SK-MEL-5 (cell line): ENCODE data around the gene HIP1. TPM values are rescaled to one million over a fixed set of nuclear protein-coding genes. Genes with fewer than 3 reads are reported as not detected.
"Not testable (repeated sequence)": the region's sequence is repeated elsewhere in the genome, so short reads cannot be mapped to it uniquely, and the experiment has no call there.

Experiments
- DNase-seq: peaks from one replicate; pipeline ENCODE4 v3.0.0-alpha.2; 2016; ENCODE audit warnings: low read depth, low spot score
- in situ Hi-C: cut with HindIII; loops from 2 replicates; pipeline ENCODE4 v1.10.0; 2016; ENCODE audit warnings: low sequenced_read_pairs, high pct_unique_total_duplicates, low pct_unique_long_range_greater_than_20kb
- small RNA-seq, 2 experiments: library from RNA; depleted of rRNA; stranded (forward); fragments of <200 nt; gene quantifications; one replicate each; pipeline ENCODE3, GENCODE V24; 2014
- total RNA-seq: library from RNA; depleted of rRNA; stranded (reverse); fragments of >200 nt; shearing (Covaris generic); gene quantifications from 2 replicates; pipeline ENCODE4 v1.2.3, GENCODE V29; 2014; rRNA removed

The HIP1 gene
- total RNA-seq, 1 experiment from 2014 or later, result 44.5 TPM

DNA sequence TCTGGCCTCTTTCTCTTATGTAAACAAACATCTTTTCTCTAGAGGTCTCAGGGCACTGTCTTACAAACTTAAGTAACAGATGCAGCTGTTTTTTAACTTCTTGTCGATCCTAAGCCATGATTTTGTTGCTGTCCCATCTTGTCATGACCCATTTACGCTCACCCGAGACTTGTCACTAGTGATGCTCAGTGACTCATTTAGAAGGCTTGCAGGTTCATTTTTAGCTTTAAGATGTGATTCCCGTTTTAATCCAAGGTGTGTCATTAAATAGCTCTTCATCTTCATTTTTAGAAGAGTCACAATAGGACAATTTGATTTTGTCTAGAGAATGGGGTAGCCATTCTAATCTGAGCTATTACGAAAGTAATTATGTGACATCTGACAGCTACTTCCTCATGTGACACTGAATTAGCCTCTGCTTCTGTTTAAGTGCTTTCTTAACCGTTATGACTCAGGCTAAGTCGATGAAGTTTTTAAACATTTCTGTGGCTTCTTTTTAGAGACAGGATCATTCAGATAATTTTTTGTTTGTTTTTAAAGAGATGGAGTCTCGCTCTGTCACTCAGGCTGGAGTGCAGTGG, 203.9 kb downstream of the HIP1 start:
- peak; percentile 64 for DNase-seq
- in situ Hi-C loops, result no loop called here

DNA sequence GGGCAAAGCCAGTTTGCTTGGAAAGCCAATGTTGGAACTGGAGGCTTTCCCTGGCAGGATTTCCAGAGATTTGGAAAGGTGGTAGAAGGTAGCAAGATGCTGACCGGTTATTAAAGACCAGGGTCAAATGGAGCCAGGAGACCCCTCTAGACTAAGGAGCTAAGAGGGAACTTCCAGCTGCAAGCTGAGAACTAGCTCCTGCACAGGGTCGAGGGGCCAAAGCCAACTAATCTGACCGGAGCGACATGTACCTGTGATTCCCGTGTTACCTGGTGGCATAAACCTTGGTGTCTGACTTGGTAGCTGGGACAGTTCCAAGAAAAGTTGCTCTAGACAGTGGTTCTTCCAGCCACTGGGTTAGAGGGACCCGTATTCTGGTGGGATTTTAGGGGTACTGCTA, 204.8 kb downstream of the HIP1 start:
- DNase-seq, result no peak
- in situ Hi-C loops, result no loop called here

DNA sequence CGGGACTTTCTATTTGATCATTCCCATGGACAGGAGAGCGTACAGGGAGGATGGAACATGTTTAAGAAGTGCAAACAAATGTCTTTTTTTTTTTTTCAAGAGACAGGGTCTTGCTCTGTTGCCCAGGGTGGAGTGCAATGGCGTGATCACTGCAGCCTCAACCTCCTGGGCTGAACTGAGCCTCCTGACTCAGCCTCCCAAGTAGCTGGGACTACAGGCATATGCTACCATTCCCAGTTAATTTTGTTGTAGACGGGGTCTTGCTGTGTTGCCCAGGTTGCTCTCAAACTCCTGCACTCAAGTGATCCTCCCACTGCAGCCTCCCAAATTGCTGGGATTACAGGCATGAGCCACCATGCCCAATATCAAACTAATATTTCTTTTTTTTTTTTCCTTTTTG, 206.1 kb downstream of the HIP1 start:
- no peak for DNase-seq
- in situ Hi-C loops, result no loop called here

DNA sequence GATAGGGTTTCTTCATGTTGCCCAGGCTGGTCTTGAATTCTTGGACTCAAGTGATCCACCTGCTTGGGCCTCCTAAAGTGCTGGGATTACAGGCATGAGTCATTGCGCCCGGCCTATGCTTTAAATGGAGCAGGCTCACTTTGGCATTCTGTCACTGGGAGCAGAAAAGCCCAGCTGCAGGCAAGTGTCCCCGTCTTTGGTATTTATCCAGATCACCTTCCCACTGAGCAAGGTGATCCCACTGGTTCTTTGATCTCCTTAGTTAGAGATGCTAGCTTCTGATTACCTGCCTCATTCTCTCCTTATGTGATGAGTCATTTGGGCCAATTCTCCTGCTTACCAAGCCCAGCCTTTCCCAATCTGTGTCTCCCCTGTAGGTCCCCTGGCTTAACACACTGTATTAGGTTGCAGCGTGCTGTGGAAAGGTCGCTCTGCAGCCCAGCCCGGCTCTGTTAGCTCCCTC, 207.4 kb downstream of the HIP1 start:
- DNase-seq, result no peak

DNA sequence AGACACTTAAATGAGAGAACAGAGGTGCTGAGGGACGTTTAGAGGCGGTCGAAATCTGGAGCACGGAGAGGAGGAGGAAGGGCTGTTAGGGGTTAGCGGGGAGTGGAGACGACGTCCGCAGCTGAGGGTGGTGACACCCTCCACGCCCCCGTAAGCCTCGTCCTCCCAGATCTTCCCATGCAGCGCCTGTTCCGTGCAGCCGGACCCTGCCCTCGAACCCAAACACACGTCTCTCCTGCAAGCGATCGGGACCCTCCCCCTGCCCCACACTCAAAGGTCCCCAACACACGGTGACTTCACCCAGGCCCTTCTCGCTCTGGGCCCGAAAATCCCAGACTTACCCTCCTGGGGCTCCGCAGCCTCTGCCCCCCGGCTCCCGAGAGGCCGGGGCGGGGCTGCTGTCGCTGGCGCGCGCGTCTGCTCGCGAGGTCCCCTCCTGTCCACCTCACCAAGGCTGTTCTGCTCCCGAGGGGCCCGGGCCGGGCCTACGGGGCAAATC, 211.5 kb downstream of the HIP1 start:
- in situ Hi-C loops, DNase-seq: not testable (repeated sequence)

More for the DNA sequence above, 207.4 kb downstream of the HIP1 start:
- in situ Hi-C loops, result no loop called here

DNA sequence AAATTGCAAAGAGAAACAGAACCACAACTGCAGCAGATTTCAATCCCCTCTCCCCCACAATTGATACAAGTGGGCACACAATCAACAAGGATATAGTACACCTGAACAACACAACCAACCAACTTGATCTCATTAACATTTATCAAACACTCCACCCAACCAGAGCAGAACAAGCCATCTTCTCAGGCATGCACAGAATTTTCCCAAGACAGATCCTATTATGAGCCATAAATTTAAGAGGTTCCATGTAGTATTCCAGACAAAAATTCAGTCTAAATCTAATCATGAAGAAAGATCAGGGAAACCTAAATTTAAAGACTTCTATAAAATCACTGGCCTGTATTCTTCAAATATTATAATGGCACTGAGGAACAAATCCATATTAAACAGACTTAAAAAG, 217.0 kb downstream of the HIP1 start:
- in situ Hi-C loops, DNase-seq: not testable (repeated sequence)

DNA sequence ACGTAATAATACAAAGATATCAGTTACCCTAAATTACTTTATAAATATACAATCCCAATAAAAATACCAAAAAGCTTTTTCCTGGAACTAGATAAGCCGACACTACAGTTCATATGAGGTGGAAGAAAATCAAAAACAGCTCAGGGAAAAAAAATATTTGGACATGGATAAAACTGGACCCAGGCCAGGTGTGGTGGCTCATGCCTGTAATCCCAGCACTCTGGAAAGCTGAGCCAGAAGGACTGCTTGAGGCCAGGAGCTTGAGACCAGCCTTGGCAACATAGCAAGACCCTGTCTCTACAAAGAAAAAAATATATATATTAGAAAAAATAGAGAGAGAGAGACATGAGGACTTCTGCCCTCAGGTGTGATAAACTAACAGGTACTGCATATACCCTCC, 219.9 kb downstream of the HIP1 start:
- in situ Hi-C loops, DNase-seq: not testable (repeated sequence)

DNA sequence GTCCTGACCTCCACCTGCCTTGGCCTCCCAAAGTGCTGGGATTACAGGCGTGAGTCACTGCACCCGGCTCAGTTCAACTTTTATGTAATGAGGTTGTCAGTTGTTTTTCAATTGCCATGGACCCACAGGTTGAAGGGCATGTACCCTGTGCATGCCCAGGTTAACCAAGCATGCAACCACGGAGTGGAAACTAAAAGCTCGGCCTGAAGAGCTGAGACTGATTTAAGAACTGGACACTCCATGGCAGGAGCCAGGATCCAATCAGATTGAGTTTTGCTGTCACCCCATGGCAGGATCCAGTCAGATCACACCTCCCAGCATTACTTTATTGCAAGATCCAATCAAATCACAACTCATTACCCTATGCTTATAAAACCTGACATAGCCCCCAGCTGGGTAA, 229.7 kb downstream of the HIP1 start:
- DNase-seq, in situ Hi-C loops: not testable (repeated sequence)

DNA sequence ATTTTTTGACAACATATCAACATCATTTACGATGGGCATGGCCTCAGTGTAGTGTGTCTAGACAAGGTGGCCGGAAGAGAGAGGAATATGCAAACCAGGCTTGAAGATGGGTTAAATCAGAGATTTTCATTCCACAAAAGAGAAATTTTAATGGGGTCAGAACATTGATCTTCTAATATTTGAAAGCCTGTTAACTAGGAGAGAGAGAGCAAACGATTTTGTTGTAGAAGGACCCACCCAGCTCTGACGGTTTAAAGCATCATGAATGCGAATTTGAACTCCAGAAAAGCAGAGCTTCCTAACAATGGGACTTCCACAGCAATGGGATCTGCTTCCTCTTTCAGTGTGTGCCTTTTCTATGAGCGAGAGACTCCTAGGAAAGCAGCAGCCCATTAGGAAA, 246.7 kb downstream of the HIP1 start, which contains the start of gene SPDYE5:
Gene SPDYE5 (plus strand): TSS at position 301 of the 400 bp plus-strand sequence. CDS start 1,728 bp downstream, outside the sequence.
- in situ Hi-C loops, DNase-seq: not testable (repeated sequence)

DNA sequence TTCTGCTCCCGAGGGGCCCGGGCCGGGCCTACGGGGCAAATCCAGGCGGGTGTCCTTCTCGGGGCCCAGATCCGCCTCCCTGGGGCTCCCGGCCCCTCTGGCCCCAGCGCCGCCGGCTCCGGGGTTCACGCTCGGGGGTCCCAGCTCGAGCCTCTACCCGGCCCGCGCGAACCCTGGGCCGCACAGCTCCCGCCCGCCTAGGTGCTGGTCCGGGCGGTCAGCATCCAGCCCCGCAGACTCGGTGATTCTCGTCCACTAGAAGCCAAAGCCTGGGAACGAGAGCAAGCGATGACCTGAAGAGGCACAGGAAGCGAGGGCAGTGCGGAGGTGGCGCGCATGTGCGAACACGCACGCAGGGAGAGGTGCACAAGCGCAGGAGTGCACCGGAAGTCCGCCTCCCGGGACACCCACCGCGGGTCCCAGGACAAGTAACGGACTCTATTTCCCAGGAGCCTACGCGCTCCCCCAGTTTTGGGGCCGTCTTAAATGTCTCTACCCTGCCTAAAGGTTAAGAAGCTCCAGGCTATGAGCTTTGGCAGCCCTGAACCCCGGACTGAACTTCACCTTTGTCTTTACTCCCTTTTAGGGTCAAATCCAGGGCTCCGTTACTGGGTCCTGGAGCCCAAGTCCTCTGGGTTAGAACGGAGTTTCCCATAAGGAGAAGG, 252.6 kb downstream of the HIP1 start, which contains the start of gene POM121C:
Gene POM121C (minus strand): TSS at position 321 of the 665 bp plus-strand sequence. CDS start 44,803 bp downstream, outside the sequence.
- DNase-seq, result peak; percentile 94
- in situ Hi-C loops, result not testable (repeated sequence)

DNA sequence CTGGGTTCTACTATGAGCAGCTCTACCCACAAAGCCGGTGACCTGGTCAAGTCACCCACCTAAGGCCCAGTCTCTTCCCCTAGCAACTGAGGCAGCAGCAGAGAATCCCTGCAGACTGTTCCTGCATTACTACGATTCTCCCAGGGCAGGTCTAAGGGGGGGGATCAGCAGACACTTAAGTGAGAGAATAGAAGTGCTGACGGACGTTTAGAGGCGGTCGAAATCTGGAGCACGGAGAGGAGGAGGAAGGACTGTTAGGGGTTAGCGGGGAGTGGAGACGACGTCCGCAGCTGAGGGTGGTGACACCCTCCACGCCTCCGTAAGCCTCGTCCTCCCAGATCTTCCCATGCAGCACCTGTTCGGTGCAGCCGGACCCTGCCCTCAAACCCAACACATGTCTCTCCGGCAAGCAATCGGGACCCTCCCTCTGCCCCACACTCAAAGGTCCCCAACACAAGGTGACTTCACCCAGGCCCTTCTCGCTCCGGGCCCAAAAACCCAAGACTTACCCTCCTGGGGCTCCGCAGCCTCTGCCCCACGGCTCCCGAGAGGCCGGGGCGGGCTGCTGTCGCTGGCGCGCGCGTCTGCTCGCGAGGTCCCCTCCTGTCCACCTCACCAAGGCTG, 253.3 kb downstream of the HIP1 start:
- DNase-seq, in situ Hi-C loops: not testable (repeated sequence)

Small RNA genes lying within 50 kb of the gene (small RNA-seq; reads per million reads assigned to genes)
- 0 reads per million in 2 experiments for gene AC211429.1
- gene RF00019, result 0 reads per million in 2 experiments

Other genes starting within 250 kb of the HIP1 start
- 0.05 TPM in 1 of 2 replicates, not detected in the other for gene SPDYE5, start 246.6 kb downstream of the HIP1 start, total RNA-seq
- not detected in 2 replicates for gene CCL26, start 33.3 kb upstream of the HIP1 start, total RNA-seq
- not detected in 2 replicates for gene CCL24, start 74.9 kb upstream of the HIP1 start, total RNA-seq
- 70.4 and 83.4 TPM in 2 replicates for gene RHBDD2, start 140.1 kb upstream of the HIP1 start, total RNA-seq
- 136 and 150 TPM in 2 replicates for gene POR, start 176.2 kb upstream of the HIP1 start, total RNA-seq